Epithelial cell of alveolus of lung (primary cell): ENCODE measurements around the gene GPR65. TPM values are rescaled to one million over a fixed set of nuclear protein-coding genes. Genes with fewer than 3 reads are reported as not detected.

Source experiments
- total RNA-seq: library from RNA; depleted of rRNA; stranded (reverse); fragments of >200 nt; gene quantifications from 2 replicates; pipeline ENCODE4 v1.2.1, GENCODE V29; 2015

GPR65 gene
- under 0.01 TPM in 1 of 2 replicates, not detected in the other for total RNA-seq

GRCh38 chr14:88005050-88005481 is at the start of gene GPR65:
Gene GPR65 (plus strand): TSS chr14:88005135. CDS start chr14:88010848, 5,713 bp downstream.

GRCh38 chr14:87992718-87993628 is 12.0 kb upstream of the GPR65 start, which contains the start of gene GALC:
Gene GALC (minus strand): TSS chr14:87993182. CDS start chr14:87993164, 18 bp downstream.

Other genes with a start within 250 kb of the GPR65 start
- gene GALC, start 12.0 kb upstream of the GPR65 start, total RNA-seq: 14.5 and 29.9 TPM in 2 replicates